Ascending aorta (tissue), 2 donors: ENCODE measurements around the gene SRP14. TPM values are rescaled to one million over a fixed set of nuclear protein-coding genes. Genes with fewer than 3 reads are reported as not detected.

Experiments used
- DNase-seq, 2 donors: peaks; one replicate each; pipeline ENCODE4 v3.0.0-alpha.2; 2019; ENCODE audit warnings: low spot score in 2 of 2
- H3K27ac ChIP-seq, 2 donors: fragments of 200-600 bp; sonication (generic); one replicate each; pipeline ENCODE4 v1.5.1; 2016 to 2017; ENCODE audit warnings: mild to moderate bottlenecking in 1 of 2
- H3K27me3 ChIP-seq: fragments of 200-600 bp; sonication (generic); one replicate; pipeline ENCODE4 v1.5.1; 2017
- H3K36me3 ChIP-seq, 2 donors: fragments of 200-600 bp; sonication (generic); one replicate each; pipeline ENCODE4 v1.5.1; 2016
- H3K4me1 ChIP-seq, 2 donors: fragments of 200-600 bp; sonication (generic); one replicate each; pipeline ENCODE4 v1.5.1; 2016 to 2017; ENCODE audit warnings: mild to moderate bottlenecking in 1 of 2
- H3K4me3 ChIP-seq, 2 donors: fragments of 200-600 bp; sonication (generic); one replicate each; pipeline ENCODE4 v1.5.1; 2016 to 2017; ENCODE audit warnings: mild to moderate bottlenecking in 1 of 2
- H3K9me3 ChIP-seq, 2 donors: fragments of 200-600 bp; sonication (generic); one replicate each; pipeline ENCODE4 v1.5.1; 2016
- intact Hi-C: fragments of 100-400 bp; cut with DNase I; formaldehyde crosslinking; loops from one replicate; pipeline ENCODE4 v1.15.1; 2023
- total RNA-seq: library from RNA; depleted of rRNA; stranded (reverse); fragments of >200 nt; gene quantifications from one replicate; pipeline ENCODE4 v1.1.0, GENCODE V29; 2016
- TF ChIP-seq, protein P1 (sequence below), 3 experiments: fragments of 200-600 bp in 2 of 3; fragments of 450-650 bp in 1 of 3; sonication (generic) in 2 of 3; IDR thresholded peaks; one replicate each; pipeline ENCODE4 v1.5.1; 2016 to 2019; ENCODE audit warnings: antibody characterized with exemption in 3 of 3, mild to moderate bottlenecking in 1 of 3, moderate library complexity in 1 of 3

The SRP14 gene
- total RNA-seq, 1 donor from 2014 or later: 365 TPM

DNA sequence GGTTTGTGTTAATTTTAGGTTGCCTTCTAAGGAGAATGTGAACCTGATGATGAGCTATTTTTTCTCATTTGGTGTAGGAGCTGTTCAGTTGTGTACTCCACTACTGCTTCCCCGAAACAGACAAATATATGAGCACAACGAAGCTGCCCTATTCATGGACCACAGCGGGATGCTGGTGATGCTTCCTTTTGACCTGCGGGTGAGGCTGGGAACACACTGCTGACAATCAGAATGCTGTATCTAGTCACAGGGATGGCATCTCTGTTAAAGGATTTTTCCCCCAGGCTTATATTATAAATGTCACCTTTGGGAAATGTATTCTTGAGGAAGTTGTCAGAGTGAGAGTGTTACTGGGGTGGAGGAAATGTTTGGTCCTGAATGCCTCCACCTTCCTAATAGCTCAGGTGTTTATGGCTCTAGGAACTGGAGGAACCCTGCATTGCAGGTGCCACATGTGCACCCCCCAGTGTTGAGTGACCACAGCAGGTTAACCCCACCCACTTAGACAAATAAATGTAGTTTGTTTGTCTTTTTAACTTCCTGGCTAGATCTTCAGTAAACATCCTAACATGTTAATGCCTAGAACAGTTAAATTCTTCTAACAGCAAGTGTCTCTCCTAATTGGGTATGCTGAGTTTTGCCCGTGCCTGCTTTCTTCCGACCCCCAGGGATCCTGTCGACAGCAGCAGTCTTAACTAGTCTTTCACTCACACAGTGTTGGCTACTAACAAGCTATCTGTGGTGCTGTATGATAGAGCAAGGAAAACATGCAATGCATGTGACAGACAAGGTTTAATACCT, 35.7 kb downstream of the SRP14 start:
- DNase-seq: no peak
- H3K36me3 ChIP-seq: peaks cover 48 to 73% of the 10 kb centered on the region in 2 donors
- intact Hi-C loops: no loop called here

DNA sequence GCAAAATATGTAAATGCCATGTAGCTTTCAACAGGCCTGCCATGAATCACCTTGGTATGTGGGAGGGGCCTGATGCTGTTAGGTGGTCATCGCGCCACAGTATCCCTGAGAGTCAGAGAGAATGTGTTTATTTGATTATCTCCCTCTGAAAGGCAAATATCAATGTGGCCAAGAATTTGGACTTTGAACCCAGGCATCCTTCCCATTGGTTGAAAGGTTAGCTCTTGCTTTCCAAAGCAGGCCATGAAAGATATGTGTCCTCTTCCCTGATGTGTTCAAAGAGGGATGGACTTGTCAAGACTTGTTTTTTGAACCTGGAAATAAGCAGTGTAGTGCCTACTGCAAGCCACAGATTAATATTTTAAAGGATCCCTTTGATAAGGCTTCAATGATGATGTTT, 36.7 kb downstream of the SRP14 start:
- H3K36me3 ChIP-seq: peaks cover 40 to 69% of the 10 kb centered on the region in 2 donors
- no peaks in the 10 kb centered on the region for H3K9me3 ChIP-seq
- intact Hi-C loops: no loop called here
- DNase-seq: no peak
- no peak overlapping the region for H3K27ac ChIP-seq
- no peaks in the 10 kb centered on the region for H3K4me1 ChIP-seq
- H3K27me3 ChIP-seq: no peaks in the 10 kb centered on the region
- H3K4me3 ChIP-seq: no peak overlapping the region
- TF ChIP-seq, protein P1, sequence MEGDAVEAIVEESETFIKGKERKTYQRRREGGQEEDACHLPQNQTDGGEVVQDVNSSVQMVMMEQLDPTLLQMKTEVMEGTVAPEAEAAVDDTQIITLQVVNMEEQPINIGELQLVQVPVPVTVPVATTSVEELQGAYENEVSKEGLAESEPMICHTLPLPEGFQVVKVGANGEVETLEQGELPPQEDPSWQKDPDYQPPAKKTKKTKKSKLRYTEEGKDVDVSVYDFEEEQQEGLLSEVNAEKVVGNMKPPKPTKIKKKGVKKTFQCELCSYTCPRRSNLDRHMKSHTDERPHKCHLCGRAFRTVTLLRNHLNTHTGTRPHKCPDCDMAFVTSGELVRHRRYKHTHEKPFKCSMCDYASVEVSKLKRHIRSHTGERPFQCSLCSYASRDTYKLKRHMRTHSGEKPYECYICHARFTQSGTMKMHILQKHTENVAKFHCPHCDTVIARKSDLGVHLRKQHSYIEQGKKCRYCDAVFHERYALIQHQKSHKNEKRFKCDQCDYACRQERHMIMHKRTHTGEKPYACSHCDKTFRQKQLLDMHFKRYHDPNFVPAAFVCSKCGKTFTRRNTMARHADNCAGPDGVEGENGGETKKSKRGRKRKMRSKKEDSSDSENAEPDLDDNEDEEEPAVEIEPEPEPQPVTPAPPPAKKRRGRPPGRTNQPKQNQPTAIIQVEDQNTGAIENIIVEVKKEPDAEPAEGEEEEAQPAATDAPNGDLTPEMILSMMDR (IDR thresholded peaks at IDR 0.05): no peak

More for the DNA sequence above, 35.7 kb downstream of the SRP14 start:
- Histone ChIP-seq H3K27ac (no peak overlapping the region), H3K9me3 (no peaks in the 10 kb centered on the region), H3K27me3 (no peaks in the 10 kb centered on the region), H3K4me3 (no peak overlapping the region), H3K4me1 (no peaks in the 10 kb centered on the region)
- TF ChIP-seq, protein P1 (IDR thresholded peaks at IDR 0.05): no peak

DNA sequence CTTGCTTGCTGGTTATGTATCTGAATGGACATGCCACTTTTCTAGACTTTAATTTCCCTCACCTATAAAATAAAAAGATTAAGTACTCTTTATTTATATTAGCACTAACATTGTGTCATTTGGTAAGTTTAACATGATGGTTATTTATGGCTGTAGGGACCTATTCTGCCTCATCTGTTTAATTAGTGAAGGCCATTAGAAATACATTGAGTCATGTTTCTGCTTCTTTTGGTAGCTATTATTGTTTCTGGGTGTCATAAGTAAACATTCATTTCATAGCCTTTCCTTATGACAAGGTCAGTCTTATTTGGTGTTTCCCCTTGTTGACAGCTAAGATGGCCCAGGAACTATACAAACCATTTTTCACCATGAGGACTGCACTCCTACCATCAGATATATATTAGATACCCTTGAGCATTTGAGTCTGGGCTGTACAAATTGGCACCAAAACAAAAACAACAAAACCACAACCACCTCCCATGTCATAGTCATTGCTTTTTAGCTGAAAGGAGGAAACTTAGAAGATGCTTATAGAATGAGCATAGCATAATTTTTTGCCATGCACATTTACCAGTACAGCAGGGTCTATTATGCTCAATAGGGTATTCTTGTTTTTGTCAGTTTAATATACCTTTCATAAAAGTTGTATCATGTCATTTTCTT, 39.3 kb downstream of the SRP14 start:
- TF ChIP-seq, protein P1 (IDR thresholded peaks at IDR 0.05): no peak
- Histone ChIP-seq H3K4me1 (no peaks in the 10 kb centered on the region), H3K4me3 (no peak overlapping the region), H3K27me3 (no peaks in the 10 kb centered on the region), H3K36me3 (peaks cover 28 to 54% of the 10 kb centered on the region in 2 donors), H3K27ac (no peak overlapping the region), H3K9me3 (no peaks in the 10 kb centered on the region)
- no peak for DNase-seq
- intact Hi-C loops: no loop called here

DNA sequence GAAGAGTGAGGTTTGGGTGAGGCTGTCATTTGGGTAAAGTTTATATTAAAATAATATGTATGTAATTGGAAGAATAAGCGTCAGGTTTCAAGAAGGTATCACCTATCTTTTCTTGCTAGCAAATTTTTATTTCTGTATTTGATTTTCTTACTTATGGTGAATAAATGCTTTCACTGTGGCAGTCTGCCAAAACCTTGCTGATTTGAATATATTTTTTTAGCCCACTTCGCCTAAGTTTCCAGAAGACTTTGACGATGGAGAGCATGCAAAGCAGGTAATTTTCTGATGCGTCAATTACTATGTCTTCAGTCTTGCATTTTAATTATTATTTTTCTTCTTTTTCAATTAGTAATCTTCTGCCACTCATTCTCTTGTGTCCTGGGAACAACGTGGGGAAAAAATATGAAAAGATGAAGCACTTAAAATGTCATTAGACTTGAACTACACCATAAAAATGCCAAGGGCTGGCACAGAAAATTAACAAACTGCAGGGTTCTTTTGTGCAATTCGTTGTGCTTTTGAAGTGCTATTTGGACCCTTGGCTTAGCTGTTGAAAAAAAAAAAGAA, 40.4 kb downstream of the SRP14 start:
- intact Hi-C loops: no loop called here
- Histone ChIP-seq H3K4me3 (no peak overlapping the region), H3K27ac (no peak overlapping the region), H3K36me3 (peaks cover 29 to 58% of the 10 kb centered on the region in 2 donors), H3K9me3 (no peaks in the 10 kb centered on the region), H3K27me3 (no peaks in the 10 kb centered on the region), H3K4me1 (no peaks in the 10 kb centered on the region)
- no peak for DNase-seq
- TF ChIP-seq, protein P1 (IDR thresholded peaks at IDR 0.05): no peak

DNA sequence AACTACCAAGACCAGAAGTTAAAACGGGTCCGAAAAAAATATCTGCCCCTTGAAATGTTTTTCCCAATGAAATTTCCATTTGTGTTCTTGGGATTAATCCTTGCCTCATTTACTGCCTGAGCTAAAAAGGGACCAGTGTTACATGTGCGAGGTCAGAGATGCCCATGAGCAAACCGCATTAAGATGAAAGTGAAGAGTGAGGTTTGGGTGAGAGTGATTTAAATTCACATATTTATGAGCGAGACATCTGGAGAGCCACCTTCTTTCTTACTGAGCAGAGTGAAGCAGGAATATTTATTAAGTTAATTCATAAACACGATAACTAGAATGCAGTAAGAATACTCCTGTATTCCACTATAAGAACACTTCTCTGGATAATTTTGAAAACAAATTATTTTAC, 41.3 kb downstream of the SRP14 start:
- Histone ChIP-seq H3K4me3 (no peak overlapping the region), H3K36me3 (peaks cover 26 to 57% of the 10 kb centered on the region in 2 donors), H3K27me3 (no peaks in the 10 kb centered on the region), H3K4me1 (no peaks in the 10 kb centered on the region), H3K9me3 (no peaks in the 10 kb centered on the region), H3K27ac (no peak overlapping the region)
- TF ChIP-seq, protein P1 (IDR thresholded peaks at IDR 0.05): no peak
- DNase-seq: no peak
- intact Hi-C loops: no loop called here
